ENCODE results near the gene XYLT2. TPM values are rescaled to one million over a fixed set of nuclear protein-coding genes. Genes with fewer than 3 reads are reported as not detected.

XYLT2 gene
- total RNA-seq, 1 experiment from 2014 or later = 39.7 TPM

- TF ChIP-seq E2F1 (CRISPR knock-in tag; IDR thresholded peaks at IDR 0.05) = no peak
Observed at GRCh38 chr17:50303596-50303995, 42.3 kb upstream of the XYLT2 start (continued).

- ChIA-PET CTCF (interaction anchor here (1.2 kb wide), 1 partner anchor 105 kb away, joined by 3 read pairs; no protein-coding TSS in a partner anchor), POLR2A (no interaction called here)
- ATAC-seq = no peak
- TF ChIP-seq NFE2L1 (CRISPR knock-in tag; IDR thresholded peaks at IDR 0.05) (no peak), PRDM15 (CRISPR knock-in tag; IDR thresholded peaks at IDR 0.05) (0 out of 2 replicates have a peak, but pooled peaks have one; percentile 40)
- Mint-ChIP-seq H3K9me3 (0 out of 2 replicates have a peak, but pooled peaks cover 6% of the 10 kb centered on the region), H3K4me3 (no peak overlapping the region), H3K4me1 (peaks cover 8% of the 10 kb centered on the region; the same call in 1 of the 2 replicates), H3K27me3 (ENCODE audit: low read depth) (peaks cover 28% of the 10 kb centered on the region), H3K36me3 (no peaks in the 10 kb centered on the region), H3K27ac (no peak overlapping the region)
- DNase-seq (ENCODE audit: low spot score) = no peak
Observed at GRCh38 chr17:50304781-50305404, 41.0 kb upstream of the XYLT2 start.

- Mint-ChIP-seq H3K27me3 (ENCODE audit: low read depth) (peaks cover 27% of the 10 kb centered on the region), H3K36me3 (no peaks in the 10 kb centered on the region), H3K4me1 (peaks cover 28% of the 10 kb centered on the region), H3K27ac (no peak overlapping the region), H3K9me3 (0 out of 2 replicates have a peak, but pooled peaks cover 6% of the 10 kb centered on the region), H3K4me3 (no peak overlapping the region)
- ATAC-seq (no peak), DNase-seq (ENCODE audit: low spot score) (no peak)
- CTCF ChIA-PET = interaction anchor here (0.9 to 1.0 kb wide), 2 partner anchors 55 to 107 kb away, joined by 3 read pairs; no protein-coding TSS in a partner anchor
- POLR2A ChIA-PET = no interaction called here
- TF ChIP-seq FOXK1 (CRISPR knock-in tag; IDR thresholded peaks at IDR 0.05) (no peak), PRDM15 (CRISPR knock-in tag; IDR thresholded peaks at IDR 0.05) (no peak), JUN (CRISPR knock-in tag; IDR thresholded peaks at IDR 0.05) (no peak), NFATC4 (CRISPR knock-in tag; IDR thresholded peaks at IDR 0.05) (no peak), ATF2 (CRISPR knock-in tag; IDR thresholded peaks at IDR 0.05; ENCODE audit: borderline replicate concordance, low read depth) (no peak), SOX15 (CRISPR knock-in tag; IDR thresholded peaks at IDR 0.05) (no peak), KAT7 (CRISPR knock-in tag; IDR thresholded peaks at IDR 0.05; ENCODE audit: borderline replicate concordance) (no peak), ZSCAN18 (CRISPR knock-in tag; IDR thresholded peaks at IDR 0.05) (no peak), NFE2L1 (CRISPR knock-in tag; IDR thresholded peaks at IDR 0.05) (no peak), ZNF396 (CRISPR knock-in tag; IDR thresholded peaks at IDR 0.05; ENCODE audit: borderline replicate concordance) (no peak), SP1 (CRISPR knock-in tag; conservative IDR thresholded peaks at IDR 0.05) (no peak), TP53 (CRISPR knock-in tag; IDR thresholded peaks at IDR 0.05) (no peak), ZNF138 (CRISPR knock-in tag; conservative IDR thresholded peaks at IDR 0.05) (no peak), AFF4 (CRISPR knock-in tag; IDR thresholded peaks at IDR 0.05; ENCODE audit: borderline replicate concordance) (no peak)
Observed at GRCh38 chr17:50307654-50308053, 38.3 kb upstream of the XYLT2 start.
